ENCODE results near the gene HAGHL.

HAGHL gene

DNA sequence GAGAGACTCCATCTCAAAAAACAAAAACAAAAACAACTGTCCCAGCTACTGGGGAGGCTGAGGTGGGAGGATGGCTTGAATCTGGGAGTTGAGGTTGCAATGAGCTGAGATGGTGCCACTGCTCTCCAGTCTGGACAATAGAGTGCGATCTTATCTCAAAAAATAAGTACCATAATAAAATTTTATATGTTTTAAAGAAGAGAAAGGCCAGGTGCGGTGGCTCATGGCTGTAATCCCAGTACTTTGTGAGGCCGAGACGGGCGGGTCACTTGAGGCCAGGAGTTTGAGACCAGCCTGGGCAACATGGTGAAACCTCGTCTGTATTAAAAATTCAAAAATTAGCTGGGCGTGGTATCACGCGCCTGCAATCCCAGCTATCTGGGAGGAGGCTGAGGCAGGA lies 49.9 kb downstream of the HAGHL start:
- no peak for DNase-seq

DNA sequence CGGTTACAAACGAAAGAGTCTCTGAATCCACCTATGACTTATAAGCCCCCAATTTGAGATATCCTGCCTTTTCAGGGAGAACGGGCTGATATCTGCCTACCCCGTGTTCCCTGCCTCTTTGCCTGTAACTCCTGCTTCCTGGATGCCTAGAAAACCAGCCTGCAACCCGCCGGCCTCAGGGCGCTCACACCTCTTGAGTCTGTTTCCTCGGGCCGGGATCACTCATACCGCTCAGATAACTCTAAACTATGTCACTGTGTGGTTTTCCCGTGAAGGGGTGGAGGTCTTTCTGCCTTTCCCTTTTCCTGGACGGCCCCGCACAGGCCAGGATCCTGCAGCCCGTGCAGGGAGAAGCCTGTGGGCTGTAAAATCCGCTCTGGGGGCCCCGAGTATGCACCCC lies 50.9 kb downstream of the HAGHL start:
- no peak for DNase-seq

DNA sequence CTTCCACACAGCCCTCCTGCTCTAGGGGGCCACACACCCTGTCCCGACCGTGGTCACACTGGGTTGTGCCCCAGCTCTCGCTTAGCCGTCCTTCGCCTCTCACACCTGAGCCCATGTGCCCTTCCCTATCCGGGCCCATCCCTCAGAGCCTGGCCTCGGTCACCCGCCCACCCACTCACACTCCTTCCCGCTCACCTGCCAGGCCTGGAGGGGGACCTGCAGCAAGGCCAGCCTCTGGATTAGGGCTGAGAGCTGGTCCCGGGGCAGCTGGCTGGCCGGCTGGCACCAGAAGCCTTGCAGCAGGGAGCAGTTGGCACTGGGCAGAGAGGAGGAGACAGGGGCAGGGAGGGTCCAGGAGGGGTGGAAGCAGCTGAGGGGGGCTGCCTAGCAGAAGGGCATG lies 51.5 kb downstream of the HAGHL start:
- DNase-seq, result no peak

DNA sequence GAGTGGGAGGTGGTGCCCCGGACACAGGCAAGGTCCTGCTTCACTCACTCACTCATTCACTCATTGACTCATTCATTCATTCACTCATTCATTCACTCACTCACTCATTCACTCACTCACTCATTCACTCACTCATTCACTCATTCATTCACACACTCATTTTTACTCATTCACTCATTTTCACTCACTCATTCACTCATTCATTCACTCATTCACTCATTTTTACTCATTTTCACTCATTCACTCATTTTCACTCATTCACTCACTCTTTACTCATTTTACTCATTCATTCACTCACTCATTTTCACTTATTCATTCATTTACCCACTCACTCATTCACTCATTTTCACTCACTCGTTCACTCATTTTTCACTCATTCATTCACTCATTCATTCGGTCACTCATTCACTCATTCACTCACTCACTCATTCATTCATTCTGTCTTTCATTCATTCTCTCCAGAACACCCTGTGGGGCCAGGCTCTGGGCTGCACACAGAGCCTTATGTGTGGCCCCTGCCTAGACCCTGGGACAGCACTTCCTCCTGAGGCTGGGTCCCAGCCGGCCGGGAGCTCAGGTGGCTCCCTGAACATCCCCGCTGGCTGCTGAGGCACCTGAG lies 52.1 kb downstream of the HAGHL start:
- DNase-seq, result no peak
